Measurements from ENCODE around the gene LDHAL6B.

Gene LDHAL6B

GRCh38 chr15:59166601-59167265 is 39.9 kb upstream of the LDHAL6B start:
- Histone ChIP-seq H3K4me1 (ENCODE audit: low read depth, poor library complexity, severe bottlenecking) (no peaks in the 10 kb centered on the region), H3K9ac (no peak overlapping the region), H4K20me1 (ENCODE audit: insufficient read depth) (no peaks in the 10 kb centered on the region), H3K36me3 (ENCODE audit: insufficient read depth) (no peaks in the 10 kb centered on the region), H3K4me3 (IDR thresholded peaks at IDR 0.05; ENCODE audit: insufficient read depth, low read depth, low read length) (no peak overlapping the region), H3K27me3 (ENCODE audit: insufficient read depth, low read depth) (no peaks in the 10 kb centered on the region), H3K79me2 (ENCODE audit: insufficient read depth, low read depth) (no peaks in the 10 kb centered on the region), H2AFZ (ENCODE audit: low read depth) (no peak overlapping the region), H3K4me2 (no peak overlapping the region), H3K27ac (no peak overlapping the region)
- no peak for TF ChIP-seq CTCF (conservative IDR thresholded peaks at IDR 0.05; ENCODE audit: low read depth, low read length)

GRCh38 chr15:59168536-59168935 is 38.1 kb upstream of the LDHAL6B start:
- no peaks in the 10 kb centered on the region for H3K36me3 ChIP-seq (ENCODE audit: insufficient read depth)
- H2AFZ ChIP-seq (ENCODE audit: low read depth): no peak overlapping the region
- H3K27me3 ChIP-seq (ENCODE audit: insufficient read depth, low read depth): no peaks in the 10 kb centered on the region
- H4K20me1 ChIP-seq (ENCODE audit: insufficient read depth): no peaks in the 10 kb centered on the region
- H3K27ac ChIP-seq: no peak overlapping the region
- H3K79me2 ChIP-seq (ENCODE audit: insufficient read depth, low read depth): no peaks in the 10 kb centered on the region
- TF ChIP-seq CTCF (conservative IDR thresholded peaks at IDR 0.05; ENCODE audit: low read depth, low read length): no peak
- no peaks in the 10 kb centered on the region for H3K4me1 ChIP-seq (ENCODE audit: low read depth, poor library complexity, severe bottlenecking)
- no peak overlapping the region for H3K9ac ChIP-seq
- no peak overlapping the region for H3K4me3 ChIP-seq (IDR thresholded peaks at IDR 0.05; ENCODE audit: insufficient read depth, low read depth, low read length)
- no peak overlapping the region for H3K4me2 ChIP-seq

GRCh38 chr15:59169251-59169708 is 37.4 kb upstream of the LDHAL6B start:
- no peaks in the 10 kb centered on the region for H3K79me2 ChIP-seq (ENCODE audit: insufficient read depth, low read depth)
- no peak overlapping the region for H3K9ac ChIP-seq
- no peaks in the 10 kb centered on the region for H3K36me3 ChIP-seq (ENCODE audit: insufficient read depth)
- no peak overlapping the region for H3K4me3 ChIP-seq (IDR thresholded peaks at IDR 0.05; ENCODE audit: insufficient read depth, low read depth, low read length)
- H4K20me1 ChIP-seq (ENCODE audit: insufficient read depth): no peaks in the 10 kb centered on the region
- H3K4me2 ChIP-seq: no peak overlapping the region
- H3K4me1 ChIP-seq (ENCODE audit: low read depth, poor library complexity, severe bottlenecking): no peaks in the 10 kb centered on the region
- TF ChIP-seq CTCF (conservative IDR thresholded peaks at IDR 0.05; ENCODE audit: low read depth, low read length): no peak
- H2AFZ ChIP-seq (ENCODE audit: low read depth): no peak overlapping the region
- no peak overlapping the region for H3K27ac ChIP-seq
- H3K27me3 ChIP-seq (ENCODE audit: insufficient read depth, low read depth): no peaks in the 10 kb centered on the region

- no peaks in the 10 kb centered on the region for H3K27me3 ChIP-seq (ENCODE audit: insufficient read depth, low read depth)
- no peak overlapping the region for H2AFZ ChIP-seq (ENCODE audit: low read depth)
- H3K4me1 ChIP-seq (ENCODE audit: low read depth, poor library complexity, severe bottlenecking): no peaks in the 10 kb centered on the region
- H3K36me3 ChIP-seq (ENCODE audit: insufficient read depth): no peaks in the 10 kb centered on the region
- H3K79me2 ChIP-seq (ENCODE audit: insufficient read depth, low read depth): no peaks in the 10 kb centered on the region
- no peak overlapping the region for H3K4me3 ChIP-seq (IDR thresholded peaks at IDR 0.05; ENCODE audit: insufficient read depth, low read depth, low read length)
- no peak overlapping the region for H3K4me2 ChIP-seq
- no peak overlapping the region for H3K27ac ChIP-seq
- H3K9ac ChIP-seq: no peak overlapping the region
- no peaks in the 10 kb centered on the region for H4K20me1 ChIP-seq (ENCODE audit: insufficient read depth)
- TF ChIP-seq CTCF (conservative IDR thresholded peaks at IDR 0.05; ENCODE audit: low read depth, low read length): no peak
These were observed 36.2 kb upstream of the LDHAL6B start for GRCh38 chr15:59170295-59171066.
